Activated CD8-positive, alpha-beta memory T cell treated with anti-CD3 and anti-CD28 coated beads, Interleukin-2, amount 50 U/mL, for 1 hour (primary cell): ENCODE data around the gene DIO3.
"Not testable (repeated sequence)": the region's sequence is repeated elsewhere in the genome, so short reads cannot be mapped to it uniquely, and the experiment has no call there.

Source experiments
- DNase-seq: peaks from one replicate; pipeline ENCODE4 v3.0.0-alpha.2; 2020; ENCODE audit errors: extremely low read depth

Gene DIO3

DNA sequence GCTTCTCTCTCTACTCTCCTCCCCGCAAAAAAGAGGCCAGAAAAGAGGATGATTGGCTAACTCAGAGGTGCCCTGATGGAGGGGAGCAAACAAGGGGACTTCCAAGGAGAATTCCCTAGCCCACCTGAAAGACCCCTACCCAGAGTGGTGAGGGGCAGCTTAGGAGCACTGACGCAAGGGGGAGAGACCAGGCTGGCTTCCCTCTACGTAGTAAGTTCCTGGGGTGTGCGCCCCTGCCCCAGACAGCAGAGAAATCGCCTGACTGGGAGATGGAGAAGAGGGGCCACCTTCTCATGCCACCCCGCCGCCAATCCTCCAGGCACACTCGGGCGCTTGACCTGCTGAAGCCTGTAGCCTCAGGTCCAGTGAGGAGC, 2.1 kb upstream of the DIO3 start:
- DNase-seq = no peak

DNA sequence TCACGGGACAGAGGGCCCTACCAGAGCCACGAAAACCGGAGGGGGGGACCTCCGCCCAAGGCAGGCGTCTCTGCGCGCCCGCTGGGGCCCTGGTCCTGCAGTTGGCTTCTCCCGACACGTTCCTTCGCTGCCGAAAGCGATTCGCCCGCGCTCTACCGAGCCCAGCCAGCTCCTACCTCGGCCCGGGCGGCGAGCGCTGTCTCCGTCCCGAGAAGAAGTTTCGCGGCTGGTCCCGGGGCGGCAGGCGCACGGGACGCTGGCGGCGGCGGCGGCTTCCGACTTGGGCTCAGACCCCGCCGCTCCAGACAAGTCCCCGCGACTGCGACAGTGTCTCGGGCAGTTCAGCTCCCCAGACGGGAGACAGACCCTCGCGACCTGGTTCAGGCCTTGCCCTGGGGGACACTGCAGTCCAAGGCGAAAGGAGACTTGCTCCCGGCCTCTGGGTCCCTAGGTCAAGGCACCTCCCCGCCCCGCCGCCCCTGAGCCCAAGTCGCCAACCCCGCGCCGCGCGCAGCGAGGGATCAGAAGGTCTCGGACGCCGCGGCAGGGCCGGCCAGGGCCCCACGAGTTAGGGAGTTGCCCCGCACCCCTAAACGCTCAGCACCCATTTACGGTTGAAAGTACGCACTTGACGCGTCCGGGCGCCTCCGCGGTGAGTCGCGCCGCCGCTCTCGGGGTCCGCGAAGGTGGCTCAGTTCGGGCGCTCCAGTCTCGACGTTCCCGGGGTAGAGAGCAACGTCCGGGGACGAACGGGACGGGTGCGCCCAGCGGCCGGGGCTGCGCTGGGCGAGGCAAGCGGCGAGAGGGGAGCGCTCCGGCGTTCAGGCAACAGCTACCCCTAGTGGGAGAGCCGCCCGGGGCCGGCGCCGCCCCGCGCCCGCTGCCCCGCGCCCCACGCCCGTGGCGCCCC, 1.4 kb upstream of the DIO3 start:
- no peak for DNase-seq

DNA sequence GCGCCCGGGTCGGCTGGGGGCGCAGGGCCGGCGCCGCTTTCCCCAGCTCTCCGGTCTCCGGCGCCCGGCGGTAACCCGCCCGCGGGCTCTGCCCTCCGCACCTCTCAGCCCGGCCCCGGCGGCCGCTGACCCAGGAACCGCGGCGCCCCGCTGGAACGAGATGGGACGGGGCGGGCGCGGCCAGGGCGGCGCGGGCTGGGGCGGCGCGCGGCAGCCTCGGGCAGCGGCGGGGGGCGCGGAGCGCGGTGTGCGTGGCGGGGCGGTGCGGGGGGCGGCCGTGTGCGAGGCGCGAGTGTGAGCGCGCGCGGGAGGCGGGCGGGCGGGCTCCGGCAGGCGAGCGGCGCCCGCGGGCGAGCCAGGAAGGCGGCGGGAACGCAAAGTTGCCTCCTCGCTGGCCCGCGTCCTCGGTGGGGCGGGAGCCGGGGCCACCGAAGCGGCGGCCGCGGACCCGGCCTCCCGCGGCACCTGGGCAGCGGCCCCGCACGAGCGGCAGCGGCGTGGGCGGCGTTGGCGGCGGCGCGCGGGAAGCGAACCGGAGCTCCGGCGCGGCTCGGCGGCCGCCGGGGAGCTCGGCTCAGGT, 671 bp upstream of the DIO3 start:
- no peak for DNase-seq

DNA sequence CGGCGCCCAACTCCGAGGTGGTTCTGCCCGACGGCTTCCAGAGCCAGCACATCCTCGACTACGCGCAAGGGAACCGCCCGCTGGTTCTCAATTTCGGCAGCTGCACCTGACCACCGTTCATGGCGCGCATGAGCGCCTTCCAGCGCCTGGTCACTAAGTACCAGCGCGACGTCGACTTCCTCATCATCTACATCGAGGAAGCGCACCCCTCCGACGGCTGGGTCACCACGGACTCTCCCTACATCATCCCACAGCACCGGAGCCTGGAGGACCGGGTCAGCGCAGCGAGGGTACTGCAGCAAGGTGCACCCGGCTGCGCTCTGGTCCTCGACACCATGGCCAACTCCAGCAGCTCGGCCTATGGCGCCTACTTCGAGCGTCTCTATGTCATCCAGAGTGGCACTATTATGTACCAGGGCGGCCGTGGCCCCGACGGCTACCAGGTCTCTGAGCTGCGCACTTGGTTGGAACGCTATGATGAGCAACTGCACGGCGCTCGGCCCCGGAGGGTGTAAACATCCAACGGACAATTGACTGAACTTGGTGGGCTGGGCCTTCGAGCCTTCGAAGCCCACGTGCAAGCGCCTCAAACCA, 699 bp downstream of the DIO3 start:
- no peak for DNase-seq

DNA sequence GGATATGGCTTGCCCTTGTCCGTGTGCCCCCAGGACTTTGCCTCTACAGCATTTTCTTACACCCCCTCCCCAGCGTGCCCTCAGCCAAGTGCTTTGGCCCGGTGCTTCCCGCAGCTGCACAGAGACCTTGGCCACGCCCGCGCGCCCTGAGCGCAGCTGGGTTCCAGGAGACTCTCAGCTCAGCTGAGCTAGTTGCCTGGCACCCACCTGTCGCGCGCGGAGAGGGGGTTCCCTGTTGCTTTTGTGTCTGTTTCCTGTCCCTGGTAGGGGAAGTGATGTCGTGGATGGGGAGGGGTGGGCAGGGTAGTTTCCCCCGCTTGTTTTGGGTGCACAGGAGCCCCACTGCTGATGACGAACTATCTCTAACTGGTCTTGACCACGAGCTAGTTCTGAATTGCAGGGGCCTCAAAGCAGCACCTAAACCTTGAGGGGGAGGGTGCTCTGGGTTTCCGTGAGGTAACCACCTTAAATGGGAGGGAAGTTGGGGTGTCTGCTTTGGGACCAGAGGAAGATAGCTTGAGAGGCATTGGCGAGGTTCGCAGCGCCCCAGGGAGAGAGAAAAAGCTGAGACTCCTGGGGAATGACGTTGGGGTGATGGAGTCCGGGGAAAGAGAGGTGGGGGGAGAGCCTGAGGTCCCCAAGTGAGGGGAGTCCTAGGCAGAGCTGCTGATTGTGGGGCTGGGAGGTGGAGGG, 1.5 kb downstream of the DIO3 start:
- no peak for DNase-seq

DNA sequence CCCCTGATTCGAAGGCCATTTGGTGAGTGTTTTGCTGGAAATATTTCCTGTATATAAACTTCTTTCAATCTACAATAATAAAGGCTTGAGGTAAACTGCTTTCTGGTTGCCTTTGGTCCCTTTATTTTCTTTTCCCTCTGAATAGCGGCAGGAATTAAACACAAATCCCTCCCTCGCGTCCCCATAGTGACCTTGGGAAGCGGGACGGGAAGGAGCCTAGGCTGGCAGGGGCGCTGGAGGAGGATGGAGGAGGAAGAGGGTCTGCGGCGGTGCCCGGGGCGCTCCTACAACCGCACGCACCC, 2.0 kb downstream of the DIO3 start:
- DNase-seq = no peak

DNA sequence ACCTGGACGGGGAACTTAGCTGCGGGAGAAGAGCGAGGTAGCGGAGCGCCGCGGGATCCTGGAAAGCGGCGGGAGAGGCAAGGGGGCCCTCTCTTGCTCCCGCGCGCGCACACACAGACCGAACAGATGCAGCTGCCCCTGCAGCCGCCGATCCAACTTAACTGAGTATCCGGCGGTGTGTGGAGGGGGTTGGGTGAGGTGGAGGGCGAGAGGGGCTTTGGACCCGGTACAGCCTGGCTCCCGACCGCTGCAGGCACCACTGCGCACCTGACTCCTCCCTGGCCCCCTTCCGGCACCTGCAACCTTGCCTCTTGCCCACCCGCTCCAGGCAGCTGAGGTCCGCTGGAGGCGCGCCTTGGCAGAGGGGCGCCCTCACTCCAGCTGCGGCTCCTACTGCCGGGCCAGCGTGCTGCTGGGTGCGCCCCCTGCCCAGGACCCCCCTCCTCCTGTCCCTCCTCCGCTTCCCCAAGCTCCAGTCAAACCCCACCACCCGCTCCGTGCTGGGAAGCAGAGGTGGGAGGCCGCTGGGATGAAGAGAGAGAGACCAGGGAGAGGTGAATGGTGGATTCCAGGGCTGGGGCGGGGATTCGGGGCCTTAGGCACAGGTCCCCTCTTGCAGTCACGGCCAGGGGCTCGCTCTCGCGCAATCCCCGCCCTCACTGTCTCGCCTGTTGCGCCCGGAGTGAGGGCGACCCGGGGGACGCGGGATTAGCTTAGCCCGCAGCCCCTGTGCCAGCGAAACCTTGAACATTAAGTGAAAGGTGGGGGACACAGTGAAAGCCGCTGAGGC, 2.6 kb downstream of the DIO3 start:
- DNase-seq = no peak

DNA sequence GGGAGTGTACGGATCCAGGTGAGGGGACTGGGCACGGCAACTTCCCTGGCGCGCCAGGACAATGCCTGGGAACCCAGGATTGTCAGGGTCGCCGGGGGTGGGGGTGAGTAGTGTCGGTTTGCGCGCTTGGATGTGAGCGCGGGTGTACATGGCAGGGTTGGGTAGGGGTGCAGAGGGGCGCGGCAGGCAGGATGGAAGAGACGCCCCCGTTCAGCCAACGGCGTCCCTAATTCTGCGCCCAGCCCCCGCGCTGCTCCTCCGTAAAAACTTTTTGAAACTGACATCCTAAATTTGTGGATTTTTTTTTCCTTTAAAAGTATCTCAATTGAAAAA, 3.1 kb downstream of the DIO3 start:
- no peak for DNase-seq

DNA sequence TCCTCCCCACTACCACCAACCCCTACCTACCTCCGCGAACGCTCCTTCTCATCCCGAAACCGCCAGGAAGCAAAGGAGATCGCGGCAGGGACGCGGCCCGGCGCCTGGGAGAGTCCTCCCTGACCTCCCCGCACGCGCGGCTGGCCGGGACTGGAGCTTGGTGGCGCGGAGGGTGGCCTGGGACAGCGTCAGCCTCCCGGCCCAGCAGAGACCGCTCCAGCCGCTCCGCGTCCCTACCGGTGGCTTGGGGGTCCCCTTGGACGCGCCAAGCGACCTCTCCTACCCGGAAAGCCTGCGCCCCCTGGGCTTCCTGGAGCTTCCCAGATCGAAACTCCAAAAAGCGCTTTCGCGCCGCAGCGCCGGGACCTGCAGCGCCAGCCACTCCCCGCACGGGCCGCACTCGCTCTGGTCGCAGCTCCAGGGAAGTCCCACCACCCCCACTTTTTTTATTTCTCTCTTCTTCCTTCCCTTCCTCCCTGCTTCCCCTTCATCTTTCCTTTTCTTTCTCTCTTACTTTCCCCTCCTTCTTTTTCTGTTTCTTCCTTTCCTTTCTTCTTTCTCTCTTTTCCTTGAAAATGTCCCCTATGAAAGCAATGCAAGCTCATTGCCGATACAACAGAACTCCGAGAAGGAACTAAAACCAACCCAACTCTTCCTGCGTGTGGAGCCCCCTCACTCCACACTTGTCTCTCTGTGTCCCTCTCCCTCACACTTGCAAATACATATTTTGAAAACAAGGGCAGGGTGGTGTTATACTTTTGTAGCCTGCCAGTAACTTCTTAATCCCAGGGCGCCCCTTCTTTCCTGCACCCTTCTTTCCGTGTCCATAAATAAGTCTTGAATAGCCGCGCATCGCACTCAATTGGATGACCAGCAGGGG, 3.8 kb downstream of the DIO3 start:
- no peak for DNase-seq

DNA sequence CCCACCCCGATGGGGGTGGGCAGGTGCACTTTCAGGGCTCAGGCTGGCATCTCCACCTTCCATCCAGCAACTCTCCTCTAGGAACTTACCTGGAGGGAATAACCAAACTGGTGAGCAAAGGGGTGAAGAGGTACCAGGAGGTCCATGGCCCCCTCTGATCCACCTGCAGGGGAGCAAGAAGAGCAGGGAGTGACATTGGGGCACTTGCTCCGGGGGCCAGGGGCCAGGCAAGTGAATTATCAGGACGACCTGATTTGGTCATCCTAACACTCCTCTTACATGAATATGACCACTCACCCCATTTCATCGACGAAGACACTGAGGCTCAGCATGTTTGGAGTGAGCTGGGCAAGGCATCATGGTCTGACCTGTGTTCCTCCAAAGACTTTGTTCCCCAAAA, 6.0 kb downstream of the DIO3 start:
- no peak for DNase-seq

DNA sequence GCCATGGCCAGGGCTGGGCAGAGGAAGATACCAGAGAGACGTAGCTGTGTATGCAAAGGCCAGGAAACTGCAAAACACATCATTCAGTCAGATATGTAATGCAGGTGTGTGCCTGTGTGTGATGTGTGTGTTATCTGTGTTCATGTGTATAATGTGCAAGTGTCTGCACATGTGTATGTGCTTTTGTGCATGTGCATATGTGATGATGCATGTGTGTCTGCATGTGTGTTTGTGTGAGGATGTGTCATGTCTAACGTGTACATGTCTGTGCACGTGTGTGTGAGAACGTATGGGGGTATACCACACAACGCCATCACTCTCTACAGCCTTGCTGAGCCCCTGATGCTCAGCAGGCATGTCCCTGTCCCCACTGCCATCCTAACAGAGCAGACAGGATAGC, 9.7 kb downstream of the DIO3 start:
- DNase-seq = no peak

DNA sequence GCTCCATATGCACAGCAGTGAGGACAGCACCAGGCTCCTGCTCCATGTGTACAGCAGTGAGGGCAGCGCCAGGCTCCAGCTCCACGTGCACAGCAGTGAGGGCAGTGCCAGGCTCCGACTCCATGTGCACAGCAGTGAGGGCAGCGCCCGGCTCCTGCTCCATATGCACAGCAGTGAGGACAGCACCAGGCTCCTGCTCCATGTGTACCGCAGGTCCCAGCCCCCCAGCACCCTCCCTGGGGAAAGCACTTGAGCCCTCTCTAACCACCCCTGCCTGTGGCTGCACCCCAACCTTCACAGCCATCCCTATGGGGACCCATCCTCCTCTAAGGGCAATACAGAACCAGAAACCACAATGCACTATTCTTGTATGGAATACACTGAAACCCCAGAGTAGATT, 11.2 kb downstream of the DIO3 start:
- not testable (repeated sequence) for DNase-seq

DNA sequence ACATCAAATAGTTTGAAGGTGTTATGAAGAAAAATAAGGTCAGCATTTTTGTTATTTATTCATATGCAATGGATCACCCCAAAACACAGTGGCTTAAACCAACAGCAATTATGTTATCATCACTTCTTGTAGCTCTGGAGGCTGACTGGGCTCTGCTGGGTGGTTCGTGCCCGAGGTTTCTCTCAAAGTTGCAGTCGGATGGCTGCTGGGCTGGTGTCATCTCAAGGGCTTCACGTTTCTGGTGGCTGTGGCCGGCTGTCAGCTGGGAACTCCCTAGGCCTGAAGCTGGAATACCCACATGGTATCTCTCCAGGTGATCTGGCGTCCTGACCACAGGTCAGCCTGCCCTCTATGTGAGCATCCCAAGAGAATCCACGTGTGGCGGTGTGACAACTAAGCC, 12.0 kb downstream of the DIO3 start:
- DNase-seq = no peak

DNA sequence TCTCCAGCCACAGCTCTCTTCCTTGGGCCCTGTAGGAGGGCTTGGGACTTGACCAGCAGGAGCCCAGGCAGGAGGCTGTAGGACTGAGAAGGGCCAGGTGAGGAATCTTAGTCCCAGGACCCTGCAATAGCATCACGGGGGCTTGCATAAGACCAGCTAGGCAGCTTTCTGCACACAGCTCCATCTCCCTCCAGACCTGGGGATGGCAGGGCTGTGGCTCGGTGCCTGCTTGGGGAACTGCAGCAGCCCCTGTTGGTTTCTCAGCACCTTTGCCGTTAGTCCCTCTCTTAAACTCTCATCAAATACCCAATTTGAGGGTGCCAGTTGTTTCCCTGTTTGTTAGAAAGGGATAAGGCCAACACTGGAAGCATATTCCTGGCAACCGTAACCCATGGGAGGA, 14.3 kb downstream of the DIO3 start:
- no peak for DNase-seq

DNA sequence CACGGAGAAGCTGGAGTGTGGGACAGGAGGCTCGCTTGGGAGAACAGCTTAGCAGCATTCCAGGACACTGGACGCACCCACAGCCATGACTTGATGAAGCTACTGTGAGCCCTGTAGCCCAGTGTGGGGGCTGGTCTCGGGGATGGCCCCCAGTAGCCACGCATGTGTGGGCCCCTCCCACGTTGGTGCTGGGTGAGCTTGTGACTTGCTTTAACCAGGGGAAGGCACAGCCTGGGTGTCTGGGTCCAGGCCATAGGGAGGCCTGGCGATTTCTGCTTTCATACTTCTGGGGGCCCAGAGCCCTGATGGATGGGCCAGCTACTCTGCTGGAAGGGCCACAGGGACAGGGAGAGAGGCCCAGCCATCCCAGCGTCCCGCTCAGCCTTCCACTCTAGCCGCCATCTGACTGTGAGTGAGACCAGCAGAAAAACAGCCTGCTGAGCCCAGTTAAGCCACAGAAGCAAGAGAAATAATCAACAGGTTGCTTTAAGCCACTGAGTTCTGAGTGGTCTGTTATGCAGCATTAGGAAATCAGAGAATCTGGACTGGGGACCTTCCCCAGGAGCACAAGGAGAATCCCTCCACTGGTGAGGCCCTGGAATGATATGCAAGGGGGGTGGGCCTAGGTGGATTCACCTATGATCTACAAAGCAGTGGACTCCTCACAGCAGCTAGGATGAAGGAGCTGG, 16.1 kb downstream of the DIO3 start:
- no peak for DNase-seq

DNA sequence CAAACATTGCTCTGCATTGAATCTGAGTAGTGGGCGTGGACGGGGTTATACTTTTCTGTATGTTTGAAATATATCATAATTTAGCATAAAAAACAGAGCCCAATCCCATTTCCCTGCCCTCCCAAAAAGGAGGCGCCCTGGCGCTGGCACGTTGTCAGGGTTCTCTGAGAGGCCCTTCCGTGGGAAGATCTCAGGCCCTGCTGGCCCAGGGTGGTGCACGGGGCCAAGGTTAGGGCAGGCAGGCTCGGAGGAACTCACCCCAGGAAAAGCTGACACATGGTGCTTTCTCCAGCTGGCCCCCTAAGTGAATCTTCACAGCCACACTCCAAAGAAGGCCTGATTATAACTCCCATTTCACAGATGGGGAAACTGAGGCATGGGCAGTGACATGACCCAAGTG, 17.2 kb downstream of the DIO3 start:
- no peak for DNase-seq

DNA sequence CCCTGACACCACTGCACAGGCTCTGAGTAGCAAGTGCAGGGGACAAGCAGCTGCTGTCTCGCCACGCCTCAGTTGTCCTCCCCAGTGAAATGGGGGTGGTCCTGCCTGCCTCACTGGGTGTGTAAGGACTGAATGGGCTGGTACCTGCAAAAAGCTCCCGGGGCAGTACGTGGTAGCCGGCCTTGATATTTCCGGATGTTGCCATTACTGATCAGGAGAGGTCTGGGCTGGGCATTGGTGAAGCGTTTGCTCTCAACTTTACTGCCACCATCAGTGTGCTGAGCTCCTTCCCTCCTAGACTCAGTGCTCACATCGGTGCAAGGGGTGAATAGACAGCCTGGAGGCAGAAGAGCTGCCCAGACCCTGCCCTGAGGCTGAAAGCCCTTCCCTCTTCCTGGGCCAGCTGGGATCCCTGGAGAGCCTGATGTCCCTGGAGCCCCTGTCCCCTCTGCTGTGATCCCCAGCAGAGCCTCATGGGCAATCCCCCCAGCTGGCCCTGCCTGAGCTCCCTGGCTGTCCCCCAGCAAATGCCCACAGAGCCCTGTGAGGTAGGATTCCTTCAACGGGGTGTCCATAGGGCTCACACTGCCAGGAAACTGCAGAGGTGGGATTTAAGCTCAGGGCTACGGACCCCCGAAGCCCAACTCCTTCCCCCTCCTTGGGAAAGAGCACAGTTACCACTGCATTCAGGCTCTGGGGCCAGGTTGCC, 18.2 kb downstream of the DIO3 start:
- DNase-seq = no peak

DNA sequence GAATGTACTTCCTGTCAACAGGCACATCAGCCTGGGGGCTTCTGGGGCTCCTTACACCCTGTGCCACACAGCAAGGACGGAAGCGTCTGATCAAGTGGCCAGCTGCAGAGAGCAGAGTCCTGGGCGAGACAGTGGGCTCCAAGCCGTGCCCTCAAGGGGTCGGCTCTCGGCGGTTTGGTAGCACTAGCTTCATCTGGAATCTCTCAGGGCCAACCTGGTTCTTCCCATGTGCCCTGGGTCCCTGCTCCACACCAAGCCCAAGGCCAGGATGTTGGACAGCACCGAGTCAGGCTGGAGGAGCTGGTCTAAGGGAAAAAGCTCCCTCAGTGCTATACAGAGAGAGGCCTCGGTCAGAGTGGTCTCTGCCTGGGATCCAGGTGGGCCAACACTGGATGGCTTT, 20.5 kb downstream of the DIO3 start:
- no peak for DNase-seq

DNA sequence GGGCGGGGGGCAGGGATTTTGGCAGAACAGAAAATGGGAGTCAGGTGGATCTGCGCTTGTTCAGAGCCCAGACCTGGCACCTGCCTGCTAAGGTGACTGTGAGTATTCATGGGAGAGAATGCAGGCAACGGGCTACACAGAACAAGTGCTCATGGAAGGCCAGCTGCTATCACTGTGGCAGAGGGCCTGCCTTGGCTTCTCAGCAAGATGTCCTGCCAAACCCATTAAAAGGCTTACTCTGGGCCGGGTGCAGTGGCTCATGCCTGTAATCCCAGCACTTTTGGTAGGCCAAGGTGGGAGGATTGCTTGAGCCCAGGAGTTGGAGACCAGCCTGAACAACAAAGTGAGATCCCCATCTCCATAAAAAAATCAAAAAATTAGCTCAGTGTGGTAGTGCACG, 21.0 kb downstream of the DIO3 start:
- DNase-seq = no peak
